Activated CD8-positive, alpha-beta memory T cell treated with anti-CD3 and anti-CD28 coated beads, Interleukin-2, amount 50 U/mL, for 1 hour (primary cell): Measurements from ENCODE around the gene KCNIP3.
"Not testable (repeated sequence)": the region's sequence is repeated elsewhere in the genome, so short reads cannot be mapped to it uniquely, and the experiment has no call there.

Experiments used
- DNase-seq: peaks from one replicate; pipeline ENCODE4 v3.0.0-alpha.2; 2020; ENCODE audit errors: extremely low read depth

KCNIP3 gene

DNA sequence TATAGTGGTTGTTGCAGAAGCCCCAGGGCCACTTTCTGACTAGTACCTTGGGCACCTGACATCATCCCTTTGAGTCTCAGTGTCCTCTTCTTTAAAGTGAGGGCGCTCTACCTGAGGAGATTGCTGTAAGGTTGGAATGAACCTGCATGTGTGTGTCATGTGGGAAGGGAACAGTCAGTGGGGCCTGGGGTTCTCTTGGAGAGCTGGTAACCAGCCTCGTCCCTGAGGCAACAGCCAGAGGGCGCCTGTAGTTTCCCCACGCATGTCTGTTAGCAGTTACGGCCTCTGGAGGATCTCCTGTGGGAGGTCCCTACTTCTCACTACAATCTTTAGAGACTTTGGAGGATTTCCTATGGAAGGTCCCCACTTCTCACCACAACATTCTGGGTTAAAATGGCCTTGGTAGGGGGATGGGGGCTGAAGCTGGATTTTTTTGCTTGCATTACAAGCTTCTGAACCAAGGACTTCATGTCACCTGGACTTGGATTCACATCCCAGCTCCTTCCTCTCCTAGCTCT, 106.1 kb downstream of the KCNIP3 start:
- not testable (repeated sequence) for DNase-seq

DNA sequence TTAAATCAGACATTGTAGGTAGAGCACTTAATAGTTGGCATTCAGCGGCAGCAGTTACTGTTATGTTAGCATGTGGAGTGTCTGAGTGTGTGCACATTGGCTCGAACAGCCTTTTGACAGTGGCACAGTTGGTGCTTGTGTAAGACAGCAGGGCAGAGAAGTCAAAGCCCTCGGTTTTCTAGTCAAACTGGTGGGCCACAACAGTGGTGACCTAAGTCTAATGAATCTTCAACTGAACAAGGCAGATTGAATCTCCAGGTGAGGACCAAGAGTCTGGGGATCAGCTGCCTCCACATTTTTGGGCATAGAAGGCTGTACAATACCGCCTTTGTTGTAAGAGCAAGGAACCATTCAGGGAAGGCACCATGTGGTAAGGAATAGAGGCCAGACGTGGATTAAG, 106.7 kb downstream of the KCNIP3 start:
- DNase-seq: not testable (repeated sequence)

DNA sequence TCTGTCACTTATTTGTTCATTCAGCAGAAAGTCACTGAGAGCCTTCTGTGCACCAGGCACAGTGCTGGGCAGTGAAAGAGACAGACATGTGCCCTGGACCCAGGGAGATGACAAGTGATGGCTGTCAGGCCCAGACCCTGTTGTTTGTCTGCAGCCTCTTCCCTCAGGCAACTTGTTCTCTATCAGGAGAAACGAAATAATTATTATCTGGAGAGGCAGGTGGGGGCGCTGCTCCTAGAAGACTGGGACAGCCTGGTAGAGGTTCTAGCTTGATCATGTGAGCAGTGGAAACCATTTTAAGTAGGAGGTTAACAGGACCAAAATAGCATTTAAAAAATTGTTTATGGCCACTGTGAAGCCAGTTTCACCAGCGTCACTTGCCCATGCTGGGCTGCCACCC, 107.5 kb downstream of the KCNIP3 start:
- DNase-seq: not testable (repeated sequence)

DNA sequence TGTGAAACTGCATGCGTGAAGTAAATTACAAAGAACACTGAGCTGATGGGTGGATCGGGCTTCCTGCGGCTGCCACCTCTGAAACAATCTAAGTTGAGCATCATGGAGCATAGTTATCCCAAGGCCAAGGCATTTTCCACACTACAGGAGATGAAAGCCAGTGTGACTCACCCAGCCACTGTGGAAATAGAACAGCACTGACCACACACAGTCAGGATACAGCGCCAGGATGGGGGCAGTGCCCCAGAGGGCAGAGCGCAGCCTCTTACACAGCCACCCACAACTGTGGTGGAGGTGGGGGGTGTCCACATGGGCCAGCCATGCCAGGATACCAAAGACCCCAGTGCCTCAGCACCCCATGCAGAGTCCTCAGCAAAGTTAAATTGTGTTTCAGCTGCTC, 114.1 kb downstream of the KCNIP3 start:
- not testable (repeated sequence) for DNase-seq

DNA sequence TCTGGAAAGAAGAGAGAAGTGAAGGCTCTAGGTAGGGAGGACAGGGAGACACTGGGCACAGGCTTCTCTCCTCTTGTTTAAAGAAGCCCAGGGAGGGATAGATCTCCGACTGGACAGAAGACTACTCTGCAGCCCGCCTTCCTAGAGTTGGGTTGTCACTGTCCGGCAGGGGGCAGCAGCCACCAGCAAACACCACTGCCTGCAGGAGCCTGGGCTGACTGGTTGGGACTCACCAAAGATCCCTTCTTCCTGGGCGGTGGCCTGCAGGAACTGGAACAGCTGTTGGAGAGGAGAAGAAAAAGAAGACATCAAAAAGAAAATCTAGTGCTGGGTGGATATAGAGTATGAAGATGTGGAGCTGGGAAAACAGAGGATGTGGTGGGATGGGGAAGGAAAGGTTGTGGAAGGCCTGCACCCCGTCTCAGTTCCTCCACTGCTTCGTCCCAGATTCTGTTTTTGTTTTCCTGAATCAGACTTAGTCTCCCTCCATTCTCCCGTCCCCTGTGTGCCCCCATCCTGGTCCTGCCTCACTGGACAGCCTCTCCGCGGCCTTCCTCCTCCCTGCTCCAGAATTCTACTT, 117.0 kb downstream of the KCNIP3 start:
- not testable (repeated sequence) for DNase-seq

DNA sequence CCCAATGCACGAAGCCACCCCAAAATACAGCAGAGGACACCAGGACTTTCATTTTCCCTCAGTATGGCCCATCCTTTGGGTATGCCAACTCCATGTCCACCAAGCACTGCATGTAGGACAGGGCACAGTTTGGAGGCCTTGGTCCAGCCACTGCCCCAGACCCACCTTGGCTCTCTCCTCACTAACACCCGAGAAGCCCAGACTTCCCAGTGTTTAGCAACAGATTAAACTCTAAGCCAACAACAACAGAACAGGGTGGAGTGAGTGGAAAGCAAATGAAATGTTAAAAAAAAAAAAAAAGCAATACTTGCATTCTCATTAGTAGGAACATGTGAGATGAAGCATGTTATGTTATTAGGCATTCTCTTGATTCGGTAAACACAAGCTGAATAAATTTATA, 118.0 kb downstream of the KCNIP3 start:
- not testable (repeated sequence) for DNase-seq

DNA sequence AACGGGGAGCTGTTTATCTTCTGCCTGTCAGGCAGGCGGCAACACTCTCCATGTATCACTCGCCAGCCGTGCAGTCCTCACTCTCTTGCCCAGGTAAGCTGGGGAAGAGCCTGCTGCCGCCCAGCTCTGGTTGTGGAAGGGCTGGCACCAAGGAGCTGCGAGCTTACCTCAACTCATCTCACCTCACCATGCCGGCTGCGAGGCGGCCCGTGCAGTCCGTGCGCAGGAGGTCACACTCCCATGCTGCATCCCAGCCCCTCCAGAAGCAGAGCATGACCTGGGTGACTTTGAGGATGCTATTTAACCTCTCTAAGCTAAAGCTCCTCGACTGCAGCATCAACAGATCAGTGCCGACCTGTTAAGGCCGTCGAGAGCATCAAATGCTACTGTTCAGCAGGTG, 118.4 kb downstream of the KCNIP3 start:
- not testable (repeated sequence) for DNase-seq

DNA sequence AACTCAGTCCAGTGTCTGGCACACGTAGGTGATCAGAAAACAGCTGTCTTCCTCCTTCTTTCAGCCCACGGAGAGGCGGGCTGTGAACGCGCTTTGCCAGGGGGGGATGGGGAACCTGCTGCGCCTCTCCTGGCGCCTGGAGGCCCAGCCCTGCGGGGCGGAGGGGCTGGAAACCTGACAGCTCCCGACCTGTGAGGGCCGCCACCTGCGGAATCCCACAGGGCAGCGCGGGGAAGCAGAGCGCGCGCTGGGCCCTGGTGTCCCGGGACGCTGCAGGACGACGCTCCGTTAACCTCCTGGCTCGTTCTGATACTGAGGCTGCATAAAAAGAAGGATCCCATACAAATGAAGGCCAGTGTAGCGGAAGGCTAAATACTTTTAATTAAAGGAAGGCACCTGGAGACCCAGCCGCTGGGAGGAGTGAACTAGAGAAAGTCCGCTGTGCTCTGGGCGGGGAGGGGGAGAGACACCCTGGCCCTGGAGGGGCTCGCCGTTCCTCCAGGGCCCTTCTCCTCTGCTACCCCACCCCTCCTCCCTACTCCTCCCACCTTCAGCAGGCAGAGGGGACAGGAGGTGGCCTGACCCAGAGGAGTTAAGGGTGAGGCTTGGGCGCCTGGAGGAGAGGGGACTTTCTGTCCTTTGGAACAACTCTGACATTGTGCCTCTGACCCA, 130.2 kb downstream of the KCNIP3 start:
- not testable (repeated sequence) for DNase-seq

DNA sequence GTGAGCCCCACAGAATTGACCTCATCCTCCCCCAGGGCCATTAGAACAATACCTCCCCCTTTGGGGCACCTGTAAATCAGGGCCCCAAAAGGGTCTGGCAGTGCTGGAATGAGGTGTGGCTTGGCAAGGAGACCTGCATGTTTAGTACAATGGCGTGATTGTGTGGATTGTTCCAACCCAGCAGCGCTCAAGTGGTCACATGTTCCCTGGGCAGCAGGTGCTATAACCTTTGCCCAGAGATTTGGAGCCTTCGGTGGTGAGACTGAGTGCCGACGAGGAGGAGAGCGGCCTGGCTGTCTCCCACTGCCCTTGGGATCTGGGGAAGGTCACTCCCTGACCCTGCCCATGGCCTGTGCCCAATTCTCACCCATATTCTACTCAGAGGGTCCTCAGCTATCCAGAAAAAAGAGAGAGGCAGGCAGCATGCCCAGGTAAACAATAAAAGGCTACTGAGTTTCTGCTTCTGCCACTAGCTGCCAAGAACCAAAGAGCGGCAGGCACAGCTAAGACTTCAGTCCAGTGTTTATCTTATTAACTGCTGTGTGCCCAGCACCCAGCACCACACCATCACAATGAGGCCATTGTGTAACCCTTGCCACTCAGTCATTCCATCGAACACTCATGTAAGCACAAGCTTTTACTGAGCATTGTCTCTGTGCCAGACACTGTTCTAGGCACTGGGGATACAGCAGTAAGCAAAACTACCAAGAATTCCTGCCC, 132.8 kb downstream of the KCNIP3 start:
- not testable (repeated sequence) for DNase-seq

DNA sequence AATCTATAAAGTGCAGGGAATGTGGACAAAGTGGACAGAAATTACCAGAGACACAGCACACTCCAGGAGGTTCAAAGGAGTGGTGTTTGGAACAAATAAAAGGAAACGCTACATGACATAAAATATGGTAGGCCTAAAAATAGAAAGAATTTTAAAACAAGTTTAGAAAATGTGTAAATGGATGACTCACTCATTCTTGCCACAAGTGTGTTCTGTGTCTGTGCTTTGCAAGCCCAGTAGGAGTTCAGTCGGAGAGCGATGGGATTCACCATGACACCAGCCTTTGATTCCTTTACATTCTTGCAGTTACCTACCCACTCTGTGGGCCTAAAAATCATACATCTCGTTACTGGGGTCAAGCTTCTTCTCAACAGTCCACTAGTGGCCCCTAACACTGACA, 136.2 kb downstream of the KCNIP3 start:
- not testable (repeated sequence) for DNase-seq

DNA sequence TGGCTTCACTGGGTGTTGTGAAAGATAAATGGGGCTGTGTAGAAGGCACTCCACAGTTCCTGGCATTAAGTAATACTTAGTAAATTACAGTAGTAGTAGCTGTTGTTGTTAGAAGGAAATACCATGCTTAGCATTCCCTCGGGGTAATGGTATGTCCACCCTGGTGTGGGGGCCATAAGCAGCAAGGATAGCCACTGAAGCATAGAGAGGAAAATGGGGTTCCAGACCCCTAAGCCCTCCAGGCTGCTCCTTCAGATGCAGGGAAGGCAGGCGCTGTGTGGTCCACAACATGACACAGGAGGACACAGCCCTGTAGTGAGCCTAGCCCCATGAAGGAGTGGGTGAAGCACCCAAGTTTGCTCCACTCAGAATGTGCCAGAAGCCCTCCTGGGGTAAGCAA, 136.8 kb downstream of the KCNIP3 start:
- DNase-seq: not testable (repeated sequence)

DNA sequence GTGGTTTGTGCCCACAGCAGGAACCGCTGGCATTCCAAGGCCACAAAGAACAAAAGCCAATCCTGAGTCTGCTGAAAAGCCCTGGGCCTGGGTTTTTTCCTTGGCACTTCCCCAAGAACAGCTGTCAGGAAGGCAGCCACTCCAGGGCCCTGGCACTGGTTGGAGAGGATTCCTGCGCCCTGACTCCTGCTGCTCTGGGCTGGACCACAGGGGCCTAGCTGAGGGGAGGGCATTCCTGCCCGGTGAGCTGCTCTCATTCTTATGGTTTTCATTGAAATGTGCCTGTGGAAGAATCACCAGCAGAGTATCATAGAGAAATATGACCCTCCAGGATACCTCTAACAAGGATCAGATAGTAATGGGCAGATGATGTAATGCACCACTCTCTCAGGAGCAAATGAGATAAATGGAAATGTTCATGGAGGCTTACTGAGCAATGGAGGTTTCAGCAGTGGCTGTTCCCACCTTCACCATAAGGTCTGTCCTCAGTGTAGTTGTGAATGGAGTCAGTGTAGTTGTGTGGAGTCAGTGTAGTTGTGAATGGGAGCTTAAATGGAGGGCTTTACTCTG, 137.4 kb downstream of the KCNIP3 start:
- DNase-seq: not testable (repeated sequence)

DNA sequence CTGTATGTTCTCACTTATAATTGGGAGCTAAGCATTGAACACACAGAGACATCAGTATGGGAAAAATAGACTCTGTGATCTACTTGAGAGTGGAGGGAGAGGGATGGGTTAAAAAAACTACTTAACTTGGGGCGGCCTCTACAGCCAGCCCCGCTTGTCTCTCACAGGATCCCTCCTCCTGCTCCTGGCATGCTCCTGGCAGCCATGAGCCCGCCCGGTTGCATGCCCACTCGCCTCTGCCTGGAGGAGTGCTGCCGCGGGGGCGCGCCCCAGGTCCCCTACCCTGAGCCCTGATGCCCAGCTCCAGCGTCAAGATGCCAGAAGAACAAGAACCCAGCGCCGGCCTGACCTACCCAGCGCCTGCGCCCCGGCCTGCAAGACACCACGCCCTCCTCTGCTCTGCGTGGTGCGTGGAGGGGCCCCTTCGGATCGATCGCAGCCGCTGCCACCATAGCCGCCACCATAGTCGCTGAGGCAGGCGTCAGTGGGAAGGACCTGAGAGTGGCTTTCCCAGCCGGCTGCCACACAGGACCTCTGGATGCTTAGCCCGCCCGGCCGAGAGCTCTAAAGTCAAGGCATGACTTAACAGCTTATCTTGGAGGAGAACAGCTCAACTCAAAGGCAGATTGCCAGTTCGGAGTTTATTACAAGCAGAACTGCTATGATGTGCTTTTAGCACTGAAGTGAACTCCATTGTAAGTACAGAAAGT, 138.2 kb downstream of the KCNIP3 start:
- not testable (repeated sequence) for DNase-seq
